Muscle of back (tissue), 13 donors: ENCODE measurements around the gene CD69. TPM values are rescaled to one million over a fixed set of nuclear protein-coding genes. Genes with fewer than 3 reads are reported as not detected.
A peak's percentile ranks its signal among the peaks of the same experiment; 100 is the strongest.

Experiments
- DNase-seq, 3 donors: peaks; one replicate each; pipeline versions ENCODE4 v3.0.0 to v3.0.0-alpha.2; 2013
- long read RNA-seq, 9 donors: transcript quantifications; one replicate each; lab custom pipeline, GENCODE V29; 2026
- polyA plus RNA-seq, 10 donors: library from polyadenylated mRNA; unstranded; fragments of 120-200 nt; gene quantifications; one replicate each; pipeline ENCODE4 v1.2.1, GENCODE V29; 2013; ENCODE audit not compliant: insufficient read length in 10 of 10

Gene CD69
- polyA plus RNA-seq: 10 to 100 TPM in 1 of 10 donors, 1 to 10 TPM in 5, under 1 TPM in 4; 0.31 to 25.0 (median 1.2) TPM
- long read RNA-seq, donor 1: 0 reads
- long read RNA-seq, donor 2, partial matches to known transcripts: 0 of 1 reads
- long read RNA-seq, donor 2, other reads (novel, unspliced or antisense): 0 of 1 reads
- long read RNA-seq, donor 3: 0 reads
- long read RNA-seq, donor 4: 0 reads
- long read RNA-seq, donor 5: 0 reads
- long read RNA-seq, donor 6, partial matches to known transcripts: 0 of 1 reads
- long read RNA-seq, donor 6, other reads (novel, unspliced or antisense): 0 of 1 reads
- long read RNA-seq, donor 7: 0 reads
- long read RNA-seq, donor 8, partial matches to known transcripts: 0 of 1 reads
- long read RNA-seq, donor 8, other reads (novel, unspliced or antisense): 0 of 1 reads
- long read RNA-seq, donor 9: 0 reads

DNA sequence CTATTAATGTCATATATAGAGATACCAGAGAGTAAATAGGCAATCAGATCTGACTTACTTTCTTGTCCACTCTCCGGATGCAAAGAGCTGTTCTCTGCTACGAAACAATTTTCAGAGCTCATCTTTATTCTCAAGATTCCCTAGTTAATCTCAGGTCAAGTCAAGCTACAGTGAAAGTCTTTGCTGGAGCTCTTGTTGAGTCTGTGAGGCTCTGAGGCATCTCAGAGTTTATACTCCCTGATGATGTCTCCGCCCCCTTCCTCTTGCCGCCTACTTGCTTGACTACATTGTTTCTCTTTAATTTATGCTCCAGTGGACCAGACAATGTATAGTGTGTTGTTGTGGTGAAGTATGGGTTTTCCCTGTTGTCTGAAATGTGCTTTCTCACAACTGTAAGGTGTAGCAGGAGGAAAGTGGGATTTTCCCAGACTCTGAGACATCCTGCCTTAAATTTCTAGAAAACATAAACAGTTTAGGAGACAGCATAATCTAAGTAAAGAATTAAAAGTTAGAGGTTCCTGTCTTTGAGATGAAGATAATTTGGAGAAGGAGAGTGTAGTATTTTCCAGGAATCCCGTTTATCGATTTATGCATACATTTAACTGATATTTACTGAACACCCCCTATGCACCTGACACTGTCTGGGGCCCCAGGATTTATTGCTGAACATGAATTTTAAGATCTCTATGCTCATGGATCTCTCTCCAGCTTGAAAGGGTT is at the start of gene CD69:
Gene CD69, minus strand, starts transcription at position 203 of the 720 bp plus-strand sequence. Its CDS starts 81 bp downstream, at position 122.
- DNase-seq: no peak

DNA sequence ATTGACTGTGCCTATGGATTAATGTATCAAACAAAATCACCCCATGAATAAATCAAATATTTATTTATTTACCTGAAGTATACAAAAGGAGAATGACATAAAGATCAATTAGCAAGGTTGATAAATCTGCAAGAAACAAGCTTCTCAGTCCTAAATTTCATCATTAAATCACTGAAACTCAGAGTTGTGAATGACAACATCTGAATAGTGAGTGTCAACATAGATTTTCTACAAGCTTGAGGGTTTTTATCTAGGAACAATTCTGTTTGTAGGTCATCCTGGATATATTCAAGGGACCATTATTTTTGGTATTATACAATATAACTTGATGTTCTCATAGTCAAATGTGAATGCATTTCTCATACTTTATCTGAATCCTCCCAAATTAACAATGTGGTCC is 49.2 kb upstream of the CD69 start:
- DNase-seq: no peak

DNA sequence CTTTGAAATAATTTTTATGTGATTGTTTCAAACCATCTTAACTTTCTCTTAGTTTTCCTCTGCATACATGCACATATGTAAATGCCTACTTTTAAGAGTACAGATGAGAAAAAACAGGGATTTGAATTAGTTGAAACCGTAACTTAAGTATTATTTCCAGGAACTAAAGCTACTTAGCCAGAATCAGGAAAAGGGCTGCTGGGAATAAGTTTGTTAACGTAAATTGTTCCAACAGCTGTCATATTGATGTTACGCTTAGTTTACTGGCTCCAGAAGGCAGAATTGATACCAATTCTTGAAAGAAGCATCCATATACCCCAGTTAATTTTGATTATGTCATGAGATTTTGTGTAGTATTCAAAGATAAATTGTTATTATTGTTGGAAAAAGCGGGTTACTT is 48.6 kb upstream of the CD69 start:
- peak in 1 of 3 donors; percentile 17 for DNase-seq

DNA sequence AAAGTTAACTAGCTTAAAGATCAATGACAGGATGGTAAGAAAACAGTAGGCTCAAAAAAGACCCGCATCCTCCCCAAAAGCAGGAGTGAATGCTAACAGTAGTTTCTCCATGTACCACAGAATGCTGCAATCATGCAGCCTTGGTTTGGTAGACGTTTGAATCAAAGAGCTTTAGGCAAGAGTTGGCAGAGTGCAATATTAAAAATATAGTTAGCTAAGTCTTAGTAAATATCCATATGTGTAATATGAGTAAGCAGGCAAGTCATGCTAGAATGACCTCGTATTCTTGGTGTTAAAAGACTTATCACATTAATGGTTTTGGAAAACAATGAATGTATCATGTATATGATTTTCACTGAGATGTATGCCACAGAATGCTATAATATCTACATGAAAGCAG is 47.8 kb upstream of the CD69 start:
- DNase-seq: no peak

DNA sequence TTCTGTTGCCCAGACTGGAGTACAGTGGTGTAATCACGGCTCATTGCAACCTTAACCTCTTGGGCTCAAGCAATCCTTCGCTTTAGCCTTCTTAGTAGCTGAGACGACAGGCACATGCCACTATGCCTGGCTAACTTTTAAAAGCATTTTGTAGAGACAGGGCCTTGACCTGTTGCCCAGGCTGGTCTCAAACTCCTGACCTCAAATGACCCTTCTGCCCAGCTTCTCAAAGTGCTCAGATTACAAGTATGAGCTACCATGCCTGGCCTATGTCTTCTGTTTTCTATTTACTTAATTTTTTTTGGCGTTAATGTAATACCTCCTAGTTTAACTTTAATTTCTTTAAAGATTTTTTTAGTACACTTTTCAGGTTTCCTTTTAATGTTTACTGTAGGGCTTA is 46.0 kb upstream of the CD69 start:
- no peak for DNase-seq

DNA sequence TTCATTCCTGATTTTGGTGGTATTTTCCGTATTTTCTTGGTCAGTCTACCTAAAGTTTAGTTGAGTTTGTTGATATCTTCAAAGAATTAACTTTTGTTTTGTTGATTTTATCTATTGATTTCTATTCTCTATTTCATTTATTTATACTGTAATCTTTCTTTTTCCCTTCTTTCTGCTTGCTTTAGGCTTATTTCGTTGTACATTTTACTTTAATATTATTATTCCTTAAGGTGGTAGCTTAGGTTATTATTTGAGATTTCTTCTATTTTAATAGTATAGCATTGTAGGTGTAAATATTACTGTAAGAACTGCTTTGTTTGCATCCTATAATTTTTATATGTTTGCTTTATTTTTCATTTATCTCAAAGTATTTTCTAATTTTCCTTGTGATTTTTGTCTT is 45.2 kb upstream of the CD69 start:
- DNase-seq: no peak

DNA sequence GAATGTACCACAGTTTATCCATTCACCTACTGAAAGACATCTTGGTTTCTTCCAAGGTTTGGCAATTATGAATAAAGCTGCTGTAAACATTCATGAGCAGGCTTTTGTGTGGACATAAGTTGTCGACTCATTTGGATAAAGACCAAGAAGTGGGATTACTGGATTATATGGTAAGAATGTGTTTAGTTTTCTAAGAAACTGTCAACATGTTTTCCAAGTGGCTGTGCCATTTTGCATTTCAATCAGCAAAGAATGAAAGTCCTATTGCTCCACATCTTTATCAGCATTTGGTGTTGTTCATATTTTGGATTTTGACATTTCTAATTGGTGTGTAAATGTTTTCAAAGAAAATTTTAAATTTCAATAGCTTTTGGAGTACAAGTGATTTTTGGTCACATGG is 39.3 kb upstream of the CD69 start:
- DNase-seq: no peak

DNA sequence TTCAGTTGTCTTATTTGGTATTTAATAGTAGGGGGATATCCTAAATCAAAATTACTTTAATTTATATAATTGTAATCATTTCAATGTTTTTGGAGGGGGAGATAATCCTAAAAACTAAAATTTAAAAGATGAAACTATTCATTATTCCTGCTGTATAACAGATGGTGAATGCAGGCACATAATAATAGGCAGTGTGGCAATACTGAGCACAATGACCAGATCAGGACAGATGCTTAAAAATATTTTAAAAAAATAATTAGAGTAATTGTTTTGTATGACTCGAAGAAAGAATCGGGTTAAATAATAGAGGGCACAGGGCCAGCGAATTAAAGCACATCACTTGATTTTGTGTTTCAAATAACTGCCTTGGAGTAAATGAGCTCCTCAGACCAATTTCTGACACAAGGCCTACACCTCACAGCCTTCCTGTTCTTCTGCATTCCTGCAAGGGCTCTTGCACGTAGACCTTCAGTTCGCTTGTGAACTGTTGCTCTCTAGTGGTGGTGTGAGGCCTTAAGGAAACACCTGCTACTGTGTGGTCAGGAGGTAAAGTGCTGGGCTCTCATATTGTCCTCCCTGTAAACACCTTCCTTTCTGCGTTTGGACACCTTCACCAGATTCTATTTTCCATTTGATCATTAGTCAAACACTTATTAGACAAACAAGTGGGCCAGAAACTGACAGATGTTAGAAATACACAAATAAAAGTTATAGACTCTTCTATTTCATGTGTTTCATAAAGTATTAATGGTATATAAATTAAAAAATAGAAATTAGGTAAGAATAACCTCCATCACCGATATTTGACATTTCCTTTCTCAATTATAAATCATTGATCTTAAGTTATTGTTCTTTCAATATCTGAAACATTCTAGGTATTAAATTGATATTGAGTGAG is 37.3 kb upstream of the CD69 start:
- peak in 1 of 3 donors; percentile 24 for DNase-seq

DNA sequence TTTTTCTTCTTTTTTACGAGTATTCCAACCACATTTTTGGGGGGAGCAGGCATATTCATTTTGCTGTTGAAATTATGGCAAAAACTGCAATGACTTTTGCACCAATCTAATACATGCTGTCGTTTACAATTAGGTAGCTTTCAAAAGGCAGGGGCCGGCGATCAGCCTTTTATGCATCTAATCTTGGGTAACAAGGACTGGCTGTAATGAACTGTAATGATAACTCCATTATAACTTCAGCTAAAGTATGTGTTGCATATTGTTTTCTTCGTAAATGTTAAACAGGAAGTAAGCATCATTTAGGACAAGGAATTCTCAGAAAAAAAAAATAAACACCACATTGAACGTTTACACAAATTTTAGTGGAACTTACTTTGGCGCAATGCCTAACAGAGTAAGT is 36.3 kb upstream of the CD69 start:
- no peak for DNase-seq

DNA sequence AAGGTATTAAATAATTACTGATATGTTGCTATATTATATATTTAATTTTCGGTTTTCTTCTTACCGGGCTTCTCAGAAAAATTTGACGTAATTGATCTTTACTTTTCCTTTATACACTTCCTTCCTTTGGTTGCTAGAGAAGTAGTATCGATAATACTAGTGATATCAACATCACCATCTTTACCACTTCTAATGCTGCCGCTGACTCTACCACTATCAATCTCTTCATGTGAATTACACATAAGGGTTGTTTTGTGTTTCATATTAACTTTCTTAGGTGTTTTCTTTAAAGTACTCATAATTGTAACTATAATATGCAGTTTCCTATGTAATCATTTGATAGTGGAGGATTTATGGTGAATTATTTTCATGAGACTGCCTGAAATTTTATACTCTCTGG is 35.6 kb upstream of the CD69 start:
- DNase-seq: no peak

DNA sequence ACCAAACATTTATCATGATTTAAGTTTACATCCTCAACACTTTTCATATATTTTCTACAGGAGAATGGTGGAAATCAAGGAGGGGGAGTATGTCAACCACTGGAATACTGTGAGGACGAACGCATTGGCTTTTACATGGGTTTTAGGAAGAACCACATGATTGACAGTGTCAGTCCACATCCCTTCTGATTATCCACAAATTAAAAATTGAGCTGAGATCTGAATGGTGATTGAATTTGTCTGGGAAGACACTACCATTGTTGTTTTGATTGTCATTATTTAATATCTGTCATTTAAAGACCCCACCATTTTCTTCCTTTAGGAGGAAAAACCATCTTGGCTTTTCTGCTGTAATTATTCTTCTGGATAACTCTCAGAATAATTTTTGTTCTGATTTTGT is 35.2 kb upstream of the CD69 start:
- no peak for DNase-seq

DNA sequence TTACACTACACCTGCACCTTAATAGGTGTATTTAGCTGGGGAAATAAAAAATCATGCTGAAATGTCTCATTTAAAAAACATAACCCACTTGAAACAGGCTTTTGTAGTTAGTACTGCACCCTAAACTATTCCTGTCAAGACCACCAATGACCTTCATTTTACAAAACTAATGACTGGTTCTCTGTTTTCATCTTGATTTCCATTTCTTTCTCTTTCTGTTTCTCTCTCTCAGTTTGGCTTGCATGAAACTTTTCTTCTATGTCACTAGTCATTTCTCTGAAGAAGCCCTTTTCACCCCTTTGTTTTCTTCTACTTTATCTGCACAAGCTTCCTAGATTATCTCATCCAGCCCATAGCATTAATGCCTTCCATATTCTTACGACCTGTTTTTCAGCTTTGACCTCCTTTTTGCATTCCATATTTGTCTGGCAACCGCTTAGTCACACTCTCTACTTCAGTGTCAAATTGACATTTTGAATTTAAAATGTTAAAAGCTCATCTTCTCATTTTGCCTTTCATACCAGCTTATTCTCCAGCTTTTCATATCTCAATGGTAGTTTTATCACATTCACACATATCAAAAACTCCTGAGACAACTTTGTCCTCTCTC is 33.9 kb upstream of the CD69 start:
- no peak for DNase-seq

DNA sequence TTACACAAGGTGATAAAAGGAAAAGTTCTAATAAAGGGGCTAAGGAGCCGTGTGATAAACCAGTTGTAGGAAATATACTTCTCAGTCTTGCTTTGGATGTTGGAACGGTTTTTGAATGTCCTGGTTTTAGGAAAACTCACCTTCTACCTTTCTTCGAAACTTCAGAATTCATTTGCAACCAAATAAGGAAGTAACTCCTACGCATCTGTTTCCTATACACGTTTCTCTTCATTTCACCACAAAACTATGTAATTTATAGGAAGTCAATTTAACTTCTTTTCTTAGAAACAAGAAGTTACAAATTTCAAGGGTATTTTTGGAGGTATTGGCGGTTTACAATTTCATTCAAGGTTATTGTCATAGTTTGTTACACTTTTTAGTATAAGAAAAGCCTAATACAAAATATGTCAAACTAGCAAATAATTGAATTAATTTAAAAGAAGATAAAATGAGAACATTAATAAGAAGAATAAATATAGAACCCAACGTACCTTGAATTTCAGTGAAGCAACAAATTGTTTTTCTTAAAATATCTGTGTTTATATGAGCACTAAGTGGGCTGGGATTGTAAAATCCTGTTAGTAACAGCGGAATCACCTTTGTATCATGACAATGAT is 33.2 kb upstream of the CD69 start:
- peak in 1 of 3 donors; percentile 4 for DNase-seq

DNA sequence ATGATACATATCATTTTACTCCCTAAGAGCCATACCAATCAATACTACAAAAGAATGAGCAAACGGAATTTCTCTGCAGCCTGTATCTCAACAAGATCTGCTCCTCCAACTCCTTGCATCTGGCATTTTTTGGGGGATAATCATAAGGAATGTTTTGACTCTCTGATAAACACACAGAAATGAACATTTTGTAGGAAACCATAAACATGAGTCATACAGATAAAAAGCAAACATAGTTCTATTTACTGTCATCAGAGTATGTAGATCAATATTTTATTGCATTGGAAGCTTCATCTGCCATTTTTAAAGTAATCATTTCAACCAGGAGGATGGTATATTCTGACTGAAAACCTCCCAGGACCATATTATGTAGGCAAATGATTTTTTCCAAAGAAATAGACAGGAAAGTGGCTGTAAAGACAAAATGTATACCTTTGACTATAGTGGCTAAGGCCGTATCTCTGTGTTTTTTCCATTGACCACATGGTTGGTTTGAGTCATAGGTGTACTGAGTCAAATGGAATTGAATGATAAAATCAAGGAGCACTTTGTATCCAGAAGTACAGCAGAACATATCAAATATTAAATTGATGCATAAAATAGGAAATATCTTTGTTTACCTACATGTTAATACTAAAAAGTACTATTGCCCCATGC is 32.4 kb upstream of the CD69 start:
- peak in 1 of 3 donors; percentile 7 for DNase-seq

DNA sequence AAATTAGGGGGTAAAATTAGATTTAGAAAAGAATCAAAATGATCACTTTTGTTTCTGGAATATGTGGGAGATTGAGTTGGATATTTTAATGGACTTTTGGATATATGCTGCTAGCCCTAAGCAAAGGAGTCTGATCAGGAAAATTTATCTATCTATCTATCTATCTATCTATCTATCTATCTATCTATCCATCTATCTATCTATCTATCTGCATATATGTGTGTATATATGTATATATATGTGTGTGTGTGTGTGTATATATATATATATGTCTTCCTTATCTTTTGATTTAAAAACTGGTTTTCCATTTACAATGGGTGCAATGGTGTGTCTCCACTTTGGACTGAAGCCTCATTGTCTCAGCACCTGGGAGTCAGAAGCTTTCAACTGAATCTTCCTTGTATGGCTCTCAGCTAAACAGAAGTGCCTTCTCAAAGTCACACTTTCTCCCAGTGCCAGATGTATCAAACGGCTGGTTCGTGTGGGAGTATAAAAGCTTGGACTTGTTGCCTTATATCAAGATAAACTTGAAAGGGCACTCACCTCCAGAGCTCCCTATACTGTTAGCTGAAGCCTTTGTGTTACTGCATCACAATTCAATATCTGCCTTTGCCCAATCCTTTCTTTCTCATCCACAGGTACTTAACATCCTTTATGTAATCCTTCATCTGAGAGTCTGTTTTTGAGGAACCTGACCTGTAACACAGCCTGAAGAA is 31.6 kb upstream of the CD69 start:
- no peak for DNase-seq

DNA sequence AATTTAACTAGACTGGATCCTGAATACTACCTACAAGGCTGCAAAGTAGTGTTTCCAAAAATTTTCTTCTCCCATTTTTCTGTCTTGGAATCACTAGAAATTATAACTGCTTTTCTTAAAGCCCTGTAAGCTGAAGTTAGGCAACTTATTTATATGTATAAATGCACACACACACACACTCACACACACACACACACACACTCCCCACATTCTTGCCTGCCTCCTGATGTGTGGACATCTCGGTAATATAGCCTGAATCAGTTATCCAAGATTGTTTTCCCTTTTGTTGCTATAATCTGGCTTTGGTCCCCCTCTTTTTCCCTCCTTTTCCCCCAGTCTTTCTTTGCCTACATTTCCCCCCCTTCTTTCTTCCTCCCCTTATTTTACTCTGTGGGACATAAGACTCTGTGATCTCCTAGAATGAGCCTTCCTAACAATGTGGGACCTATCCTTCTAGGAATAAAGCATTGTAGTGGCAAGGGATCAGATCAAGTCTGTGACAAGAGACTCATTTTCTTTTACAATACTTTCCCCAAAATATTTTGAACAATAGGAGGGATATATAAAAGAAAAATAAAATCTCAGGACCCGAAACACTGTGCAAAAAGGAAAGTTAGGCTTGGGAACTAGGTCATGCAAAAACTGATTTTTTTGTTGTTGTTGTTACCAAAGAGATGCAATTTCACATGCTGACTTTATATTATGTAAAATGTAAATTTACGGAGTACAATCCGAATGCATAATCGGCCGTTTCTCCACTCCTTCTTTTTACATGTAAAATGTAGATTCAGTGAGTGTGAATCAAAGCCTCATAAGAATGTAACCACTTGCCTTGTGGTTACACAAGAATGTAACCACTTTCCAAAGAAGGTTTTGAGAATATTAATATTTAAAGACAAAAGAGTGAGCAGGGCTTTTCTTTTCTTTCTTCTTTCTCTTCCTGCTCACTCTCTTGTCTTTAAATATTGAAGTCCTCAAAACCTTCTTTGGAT is 26.3 kb upstream of the CD69 start:
- DNase-seq: no peak

DNA sequence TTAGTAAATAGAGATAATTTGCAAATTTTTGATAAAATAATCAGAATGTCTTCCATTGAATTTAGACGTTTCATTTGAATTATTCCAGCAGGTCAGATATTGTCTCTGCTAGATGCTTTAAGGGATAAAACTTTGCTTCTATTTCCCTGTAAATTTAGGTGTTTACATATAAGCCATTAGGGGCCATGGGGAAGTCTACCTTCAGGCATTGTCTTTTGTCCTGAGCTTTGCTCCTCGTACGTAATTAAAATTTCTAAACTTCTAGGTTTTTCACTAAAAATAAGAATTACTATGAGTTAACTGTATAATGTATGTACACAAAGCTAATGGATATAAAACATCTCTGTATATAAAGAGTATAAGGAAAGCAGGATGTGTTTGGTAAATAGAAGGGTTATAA is 24.1 kb upstream of the CD69 start:
- DNase-seq: no peak

DNA sequence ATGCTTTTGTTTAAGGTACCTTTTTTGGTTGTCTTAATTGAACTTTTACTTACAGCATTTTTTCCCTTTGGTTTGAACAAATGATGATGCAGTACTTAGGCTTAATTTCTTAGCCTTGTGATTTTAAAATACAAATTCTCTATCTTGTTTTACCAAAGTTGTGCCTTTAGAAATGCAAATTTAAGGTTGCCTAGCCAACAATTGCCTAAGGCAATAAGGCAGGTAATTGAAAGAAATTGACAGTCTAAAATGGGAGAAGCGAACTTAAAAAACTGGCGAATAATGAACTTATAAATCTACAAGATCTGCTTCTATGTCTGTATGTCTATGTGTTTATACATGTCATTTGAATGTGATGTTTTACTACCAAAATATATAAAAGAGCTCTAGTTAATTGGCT is 23.6 kb upstream of the CD69 start:
- DNase-seq: no peak
